HG02943 (cell line): Measurements from ENCODE around the gene RBFOX1.

Source experiments
- ATAC-seq: cut with Tn5 transposase; IDR thresholded peaks from one replicate; pipeline ENCODE4 v1.9.1; 2021; ENCODE audit warnings: mild to moderate bottlenecking, low read depth, moderate library complexity; ENCODE audit not compliant: unreplicated experiment

Gene RBFOX1

DNA sequence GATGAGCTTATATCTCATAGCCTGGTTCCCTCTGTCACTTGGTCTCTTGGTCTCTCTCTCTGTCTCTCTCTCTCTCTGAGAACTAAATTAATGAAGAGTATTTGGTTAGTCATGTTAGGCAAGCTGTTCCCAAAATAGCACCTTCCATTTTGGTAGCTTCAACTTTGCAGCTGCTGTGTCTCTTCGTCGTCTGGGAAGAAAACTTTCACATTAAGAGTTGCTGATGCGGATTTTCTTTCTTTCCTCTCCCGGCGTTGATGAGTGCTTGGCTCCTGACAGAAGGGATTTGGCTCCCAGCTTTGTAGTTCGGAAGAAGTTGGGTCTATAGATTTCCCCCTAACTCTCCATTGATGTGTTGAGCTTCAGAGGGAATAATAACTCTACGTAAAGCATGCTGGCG is at the start of gene RBFOX1:
Gene RBFOX1, plus strand, starts transcription at position 235 of the 400 bp plus-strand sequence.
- no peak for ATAC-seq

DNA sequence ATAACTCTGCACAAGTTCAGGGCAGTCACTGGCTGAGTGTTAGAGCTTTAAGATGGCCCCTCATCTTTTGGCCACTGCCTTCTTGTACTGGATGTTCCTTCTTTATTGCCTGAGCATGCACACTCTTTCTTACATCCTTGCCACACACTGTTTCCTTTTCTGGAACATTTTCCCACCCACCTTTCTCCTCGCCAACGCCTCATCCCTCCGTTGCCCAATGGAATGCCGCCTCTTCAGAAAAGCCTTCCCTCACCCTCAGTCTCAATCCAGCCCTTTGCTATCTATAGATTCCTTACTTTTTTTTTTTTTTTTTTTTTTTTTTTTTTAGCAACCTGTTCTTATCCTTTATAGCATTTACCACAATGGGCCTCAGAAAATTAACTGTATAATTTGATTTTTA is 47.9 kb upstream of the RBFOX1 start:
- ATAC-seq, result no peak

DNA sequence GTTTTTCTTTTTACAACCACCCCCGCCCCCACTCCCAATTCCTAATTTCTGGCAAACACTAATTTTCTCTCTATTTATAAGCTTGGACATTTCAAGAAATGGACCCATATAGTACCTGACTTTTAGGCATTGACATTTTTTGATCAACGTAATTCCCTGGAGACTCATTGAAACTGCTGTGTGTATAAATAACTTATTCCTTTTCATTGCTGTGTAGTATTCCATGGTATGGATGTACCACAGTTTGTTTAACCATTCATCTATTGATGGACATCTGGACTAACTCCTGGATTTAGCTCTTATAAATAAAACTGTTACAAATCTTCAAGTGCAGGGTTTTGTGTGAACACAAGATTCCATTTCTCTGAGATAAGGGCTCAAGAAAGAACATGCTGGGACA is 47.1 kb upstream of the RBFOX1 start:
- no peak for ATAC-seq

DNA sequence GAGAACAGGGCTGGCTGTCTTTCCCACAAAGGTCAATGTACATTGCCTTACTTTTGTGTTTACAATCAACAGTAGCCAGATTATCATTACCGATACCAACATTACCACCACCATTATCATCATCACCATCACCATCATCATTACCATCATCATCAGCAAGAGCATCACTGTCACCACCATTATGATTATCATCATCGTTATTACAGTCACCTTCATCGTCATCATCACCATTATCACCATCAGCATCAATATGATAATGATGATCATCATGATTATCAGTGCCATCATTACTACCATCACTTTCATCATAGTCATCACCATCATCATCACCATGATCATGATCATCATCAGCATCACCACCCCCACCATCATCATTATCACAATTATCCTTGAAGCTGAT is 43.3 kb upstream of the RBFOX1 start:
- ATAC-seq, result no peak

DNA sequence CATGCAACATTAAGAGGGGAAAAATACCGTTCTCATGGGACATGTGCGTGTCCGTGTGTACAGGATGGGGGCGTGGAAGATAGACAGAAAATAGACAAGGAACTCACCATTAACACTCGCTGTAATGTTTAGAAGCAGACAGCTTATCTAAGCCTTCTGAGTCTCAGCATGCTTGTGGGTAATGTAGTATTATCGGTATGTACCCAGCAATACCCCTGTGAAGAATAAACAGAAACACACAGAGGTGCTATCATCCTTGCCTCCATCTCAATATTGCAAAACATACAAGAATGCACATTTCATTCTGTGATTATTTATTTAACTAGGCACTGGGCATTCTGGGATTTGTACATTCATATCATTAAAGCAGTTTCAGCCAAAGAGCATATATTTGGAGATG is 42.0 kb upstream of the RBFOX1 start:
- ATAC-seq, result no peak

DNA sequence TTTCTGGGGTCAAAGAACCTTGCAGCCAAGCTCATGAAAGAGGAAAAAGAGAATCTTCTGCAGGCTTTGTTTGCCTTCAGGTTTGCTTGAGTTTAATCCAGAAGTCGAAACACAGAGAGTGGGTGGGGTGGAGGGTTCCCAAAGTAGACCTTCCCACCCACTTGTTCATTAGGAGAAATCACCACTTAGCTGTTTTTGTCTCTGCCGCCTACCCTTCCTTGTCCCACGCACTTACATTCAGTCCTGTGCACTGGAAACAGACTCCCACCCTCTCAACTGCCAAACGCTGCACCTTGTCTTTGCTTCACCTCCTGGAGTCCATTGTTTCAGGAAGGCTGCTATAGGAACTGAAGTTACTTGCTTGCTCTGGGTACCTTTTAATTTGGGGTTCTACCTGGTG is 38.6 kb upstream of the RBFOX1 start:
- no peak for ATAC-seq

DNA sequence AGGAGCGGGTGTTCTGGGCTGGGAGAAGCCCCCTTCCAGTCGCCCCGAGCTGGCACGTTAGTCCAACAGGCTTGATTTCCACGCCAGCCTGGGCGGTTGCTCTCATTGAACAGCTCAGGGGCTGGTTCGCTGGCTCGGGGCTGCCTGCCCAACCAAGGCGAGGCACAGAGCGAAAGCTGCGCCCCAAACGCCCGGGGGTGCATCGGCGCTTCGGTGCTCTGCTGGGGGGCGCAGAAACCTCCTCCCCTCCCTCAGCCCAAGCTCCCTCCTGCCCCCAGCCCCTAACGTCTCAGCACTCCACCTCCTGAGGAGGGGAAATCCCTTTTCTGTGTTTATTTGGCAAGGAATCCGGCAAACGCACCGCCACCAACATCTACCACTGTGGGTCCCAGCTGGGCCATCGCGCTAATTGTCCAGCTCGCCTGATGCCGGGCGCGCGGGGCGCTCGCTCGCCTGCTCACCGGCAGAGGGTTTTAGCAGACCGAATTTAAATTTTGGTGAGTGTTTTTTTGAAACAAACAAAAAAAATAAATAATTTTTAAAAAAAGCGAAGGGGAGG is 29.5 kb upstream of the RBFOX1 start:
- ATAC-seq, result no peak

DNA sequence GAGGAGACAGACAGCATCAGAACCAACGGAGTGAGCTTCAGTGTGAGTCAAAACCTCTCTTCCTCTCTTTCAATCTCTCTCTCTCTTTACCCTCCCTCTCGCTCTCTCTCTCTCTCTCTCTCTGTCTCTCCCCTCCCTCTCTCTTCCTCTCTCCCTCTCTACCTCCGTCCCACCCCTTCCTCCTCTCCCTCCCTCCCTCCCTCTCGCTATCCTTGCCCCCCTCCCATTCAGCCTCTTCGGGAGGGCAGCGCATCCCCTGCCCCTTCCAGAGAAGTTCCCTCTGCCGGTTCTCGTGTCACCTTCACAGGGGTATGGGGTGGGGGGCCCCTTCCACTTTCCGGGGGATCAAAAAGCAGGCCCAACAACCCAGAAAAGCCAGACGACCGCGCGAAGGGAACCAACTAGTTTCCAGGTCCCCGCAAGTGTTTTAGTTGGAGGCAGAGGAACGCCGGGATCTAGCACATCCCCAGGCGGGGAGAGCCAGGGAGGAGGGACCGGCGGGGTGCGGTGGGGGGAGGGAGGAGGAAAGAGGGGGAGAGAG is 28.9 kb upstream of the RBFOX1 start:
- ATAC-seq, result no peak

DNA sequence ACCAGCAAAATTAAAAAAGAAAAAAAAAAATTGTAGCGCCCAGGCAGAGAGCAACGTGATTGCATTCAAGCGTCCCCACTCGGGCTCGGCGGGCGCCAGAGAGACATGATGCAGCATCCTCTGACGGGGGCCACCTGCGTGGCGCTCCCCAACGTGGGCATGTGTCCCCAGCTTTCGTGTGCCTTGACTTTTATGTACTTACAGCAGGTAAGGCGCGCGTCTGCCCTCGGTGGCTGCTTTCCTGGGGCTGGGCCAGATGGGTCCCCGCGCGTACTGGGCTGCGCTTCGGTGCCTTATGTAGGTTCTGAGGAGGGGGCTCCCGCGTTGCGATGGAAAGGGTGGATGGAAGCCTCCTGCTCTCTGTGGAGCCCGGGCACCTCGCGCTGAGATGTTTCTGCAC is 28.4 kb upstream of the RBFOX1 start:
- ATAC-seq, result no peak

DNA sequence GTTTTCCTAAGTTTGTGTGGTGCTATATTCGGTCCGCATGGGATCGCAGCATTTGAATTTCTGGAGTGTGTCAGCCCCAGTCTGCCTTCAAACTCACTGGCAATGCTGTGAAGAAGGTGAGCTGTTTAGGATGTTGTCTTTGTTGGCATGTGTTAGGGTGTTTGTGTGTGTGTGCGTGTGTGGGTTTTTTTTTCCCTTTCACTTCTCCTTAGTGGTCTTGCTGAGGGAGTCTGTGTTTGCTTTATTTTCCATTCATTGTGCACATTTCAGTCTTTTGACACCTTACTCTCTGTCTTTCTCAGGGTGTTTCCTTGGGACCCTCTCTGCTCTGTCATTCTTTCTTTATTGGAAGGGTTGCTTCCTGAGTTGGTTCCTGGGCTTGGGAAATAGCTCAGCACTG is 27.7 kb upstream of the RBFOX1 start:
- ATAC-seq, result no peak

DNA sequence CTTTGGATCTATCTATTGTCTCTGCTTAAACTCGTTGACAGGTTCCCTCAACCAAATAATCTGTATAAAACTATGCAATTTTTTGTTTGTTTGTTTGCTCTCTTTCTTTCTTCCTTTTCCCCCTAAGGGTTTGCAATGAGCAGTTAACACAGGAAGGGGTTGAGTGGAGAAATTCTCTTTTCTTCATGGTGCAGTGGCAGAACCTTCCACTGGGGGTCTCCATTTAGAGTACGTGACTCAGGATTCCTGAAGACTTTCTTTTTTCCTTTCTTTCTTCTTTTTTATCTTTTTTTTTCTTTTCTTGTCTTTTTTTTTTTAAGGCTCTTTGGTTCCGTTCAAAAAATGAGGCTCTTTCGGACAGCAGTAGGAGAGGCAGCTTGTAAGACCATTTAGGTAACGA is 19.5 kb upstream of the RBFOX1 start:
- no peak for ATAC-seq

DNA sequence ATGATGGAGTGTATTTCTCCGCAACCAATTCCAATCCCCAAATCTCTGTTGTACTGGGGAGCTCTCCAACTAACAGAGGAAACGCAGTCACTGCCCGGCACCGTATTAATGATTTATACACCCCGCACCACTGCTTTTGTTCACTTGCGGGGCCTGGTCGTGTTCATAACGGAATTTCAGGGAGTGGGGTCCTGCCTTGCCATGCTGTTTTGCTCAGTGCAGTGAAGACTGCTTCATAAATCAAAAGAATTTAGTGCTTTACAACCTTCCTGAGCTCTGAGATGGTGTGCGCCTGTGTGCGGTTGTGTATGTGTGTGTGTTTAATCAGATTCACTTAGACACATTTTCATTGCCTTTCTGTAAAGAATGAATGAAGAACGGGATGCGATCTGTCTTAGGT is 18.5 kb upstream of the RBFOX1 start:
- ATAC-seq, result no peak

DNA sequence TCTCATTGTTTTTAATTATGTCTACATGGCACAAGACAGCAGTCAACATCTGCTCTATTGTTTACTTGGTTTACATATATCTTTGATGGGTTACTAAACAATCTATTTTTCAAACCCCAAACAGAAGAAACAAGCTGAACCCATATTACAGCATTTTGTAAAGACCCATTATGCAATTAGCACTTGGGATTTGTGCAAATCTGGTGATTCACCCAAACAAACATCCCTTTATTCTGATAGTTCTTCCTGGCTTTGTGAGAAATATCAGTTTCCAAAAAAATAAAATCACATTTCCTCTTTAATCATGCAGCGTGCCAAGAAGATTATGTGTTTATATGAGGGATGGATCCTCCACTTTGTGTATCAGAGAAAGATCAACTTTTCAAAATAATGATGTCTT is 16.8 kb upstream of the RBFOX1 start:
- ATAC-seq, result no peak

DNA sequence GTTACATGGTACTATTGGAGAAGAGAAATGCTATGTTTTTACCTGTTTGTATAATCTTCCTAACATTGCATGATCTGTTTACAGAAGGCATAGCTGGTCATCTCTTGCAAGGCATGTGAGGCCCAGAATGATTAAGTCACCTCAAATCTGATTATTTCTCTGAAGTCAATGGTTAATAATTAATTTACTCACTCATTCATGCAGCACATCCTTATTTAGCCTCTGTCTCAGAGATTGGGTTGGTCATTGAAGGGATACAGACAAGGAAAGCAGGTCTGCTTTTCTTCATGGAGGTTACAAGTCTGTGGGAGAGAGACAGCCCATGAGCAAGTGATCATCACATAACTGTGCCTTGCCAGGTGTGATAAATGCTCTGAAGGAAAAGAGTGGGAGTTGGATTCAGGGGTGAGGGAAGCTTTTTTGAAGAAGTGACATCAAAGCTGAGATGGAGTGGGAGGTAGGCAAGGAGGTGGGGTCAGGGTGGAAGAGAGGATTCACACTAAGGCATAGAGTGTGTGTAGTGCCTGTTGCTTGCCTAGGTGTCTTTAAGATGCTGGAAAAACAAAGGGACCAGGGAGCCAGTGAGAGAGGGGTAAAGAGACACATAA is 16.3 kb upstream of the RBFOX1 start:
- ATAC-seq, result no peak

DNA sequence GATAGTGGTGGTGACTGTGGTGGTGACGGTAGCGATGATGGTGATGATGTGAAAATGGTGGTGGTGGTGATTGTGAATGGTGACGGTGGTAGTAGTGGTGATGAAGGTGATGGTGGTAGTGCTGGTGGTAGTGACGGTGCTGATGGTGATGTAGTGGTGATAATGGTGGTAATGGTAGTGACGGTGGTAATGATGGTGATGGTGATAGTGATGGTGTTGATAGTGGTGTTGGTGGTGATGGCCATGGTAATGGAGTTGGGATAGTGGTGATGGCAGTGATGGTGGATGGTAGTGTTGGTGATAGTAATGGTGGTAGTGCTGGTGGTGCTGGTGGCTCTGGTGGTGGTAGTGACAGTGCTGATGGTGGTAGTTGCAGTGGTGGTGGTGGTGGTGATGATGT is 14.7 kb upstream of the RBFOX1 start:
- ATAC-seq, result no peak

DNA sequence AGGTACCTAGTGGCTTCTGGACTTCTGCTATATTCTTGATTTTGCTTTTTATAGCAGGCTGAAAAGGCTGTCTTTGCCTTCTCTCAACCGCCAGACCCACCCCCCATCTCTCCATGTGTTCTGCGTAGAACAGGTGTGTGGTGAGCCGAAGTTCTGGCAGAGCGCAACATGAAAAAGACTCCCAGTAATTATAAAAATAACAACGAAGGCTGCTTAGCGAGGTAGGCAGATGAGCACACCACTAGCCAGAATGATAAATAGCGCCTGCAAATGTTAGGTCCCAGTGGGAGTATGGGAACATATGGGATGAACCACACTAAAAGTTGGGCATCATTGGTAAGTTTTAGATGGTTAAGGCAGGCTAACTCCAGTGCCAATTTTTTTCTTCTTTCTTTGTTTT is 14.0 kb upstream of the RBFOX1 start:
- ATAC-seq, result no peak

DNA sequence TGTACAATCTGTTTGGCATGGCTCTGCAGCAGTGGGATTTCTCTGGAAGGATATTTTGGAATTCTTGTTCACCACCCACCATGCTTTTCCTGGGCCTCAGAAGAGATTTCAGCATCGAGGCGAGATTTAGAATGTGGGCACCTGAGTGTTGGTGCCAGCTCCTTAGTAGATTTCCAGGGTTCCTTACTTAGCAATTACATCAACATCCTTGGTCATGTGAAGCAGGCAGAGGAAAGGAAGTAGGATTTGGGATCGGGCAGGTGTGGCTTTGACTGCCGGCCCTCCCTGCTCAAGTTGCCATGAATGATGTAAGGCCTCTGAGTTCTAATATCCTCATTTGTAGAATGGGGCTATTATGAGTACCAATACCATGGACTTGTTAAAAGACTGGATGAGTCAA is 13.1 kb upstream of the RBFOX1 start:
- ATAC-seq, result no peak

DNA sequence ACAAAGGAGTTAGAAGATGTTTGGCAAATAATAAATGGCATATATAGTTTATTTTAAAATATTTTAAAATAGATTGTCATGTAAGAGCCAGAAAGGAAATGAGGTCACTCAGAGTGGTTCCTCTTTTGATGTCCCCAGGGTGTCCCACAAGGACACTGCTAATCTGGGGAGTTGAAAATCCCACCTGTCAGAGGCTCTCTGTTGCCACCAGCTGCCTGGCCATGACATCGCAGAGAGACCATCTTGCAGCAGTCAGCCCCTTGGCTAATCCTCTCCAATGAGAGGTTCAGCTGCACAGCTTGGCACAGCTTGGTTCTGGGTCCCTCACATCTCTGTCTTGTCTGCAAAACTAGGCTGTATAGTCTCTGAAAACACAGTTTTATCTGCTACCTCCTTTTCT is 11.0 kb upstream of the RBFOX1 start:
- no peak for ATAC-seq

DNA sequence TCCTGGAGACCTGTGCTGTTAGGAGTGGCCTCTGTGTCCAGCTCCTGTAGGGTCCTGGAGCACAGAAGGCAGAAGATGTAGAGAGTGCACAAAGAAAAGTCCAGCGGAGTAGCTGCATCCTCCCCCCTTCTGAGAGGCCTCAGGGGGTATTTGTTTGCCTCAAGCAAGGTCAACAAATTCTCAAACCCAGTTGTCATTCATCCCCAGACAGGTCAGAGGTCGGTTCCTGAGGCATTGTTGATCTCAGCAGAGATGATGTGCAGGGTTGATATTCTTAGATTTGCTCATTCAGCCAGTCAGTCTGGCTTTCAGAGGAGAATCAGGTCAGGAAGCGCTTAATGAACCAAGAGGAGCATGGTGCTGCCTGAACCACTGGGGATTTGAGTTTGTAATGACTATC is 8.3 kb upstream of the RBFOX1 start:
- no peak for ATAC-seq

DNA sequence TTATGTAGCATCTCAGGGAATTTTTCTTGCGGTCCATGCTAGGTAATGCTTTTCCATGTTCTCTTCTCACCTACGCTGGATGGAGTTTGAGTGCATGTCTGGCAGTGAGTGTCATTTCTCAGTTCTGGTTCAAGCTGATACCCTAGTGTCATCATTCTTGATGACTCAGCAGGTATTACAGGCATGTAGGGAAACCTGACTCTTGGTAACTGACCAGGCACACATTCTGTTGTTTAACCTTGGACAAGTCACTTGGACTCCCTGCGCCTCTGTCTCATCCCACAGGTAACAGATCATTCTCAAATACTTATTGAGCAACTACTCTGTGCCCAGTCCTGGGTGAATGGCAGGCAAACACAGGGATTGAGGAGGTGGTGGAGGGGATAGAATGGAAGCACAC is 6.8 kb upstream of the RBFOX1 start:
- ATAC-seq, result no peak

DNA sequence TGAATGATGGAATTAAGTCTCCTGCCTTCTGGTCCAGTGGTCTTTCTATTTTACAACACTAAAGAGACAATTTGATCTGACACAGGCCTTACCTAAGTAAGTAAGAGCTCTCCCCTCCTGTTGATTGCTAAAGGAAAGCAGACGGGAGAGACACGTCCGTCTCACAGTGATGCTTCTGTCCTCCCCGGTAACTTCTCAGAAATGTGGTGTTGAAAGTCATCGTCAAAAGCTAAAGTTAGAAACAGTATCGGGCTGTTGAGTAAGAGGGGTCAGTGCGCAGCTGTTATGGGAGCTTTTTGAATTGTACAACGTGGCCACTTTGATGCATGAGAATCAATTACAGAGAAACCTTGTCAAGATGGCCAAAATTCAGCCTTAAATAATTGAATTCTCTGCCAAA is 1.9 kb upstream of the RBFOX1 start:
- no peak for ATAC-seq

DNA sequence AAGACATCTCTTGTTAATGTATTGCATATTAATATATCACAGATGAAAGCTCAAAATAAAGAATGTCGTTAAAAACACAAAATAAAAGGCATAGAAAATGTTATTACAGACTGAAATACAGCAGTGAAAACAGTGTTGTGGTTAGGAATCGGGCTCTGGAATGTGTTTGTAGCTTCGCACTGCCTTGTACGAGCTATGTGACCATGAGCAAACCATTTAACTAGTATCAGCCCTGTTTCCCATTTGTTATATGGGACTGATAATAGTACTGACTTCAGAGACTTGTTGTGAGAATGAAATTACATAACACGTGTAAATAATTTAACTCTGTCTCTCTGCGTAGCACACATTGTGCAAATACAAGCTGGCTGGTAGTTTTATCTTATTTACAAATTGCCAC is 648 bp upstream of the RBFOX1 start:
- no peak for ATAC-seq
